ENCODE data around the gene SSR2. TPM values are rescaled to one million over a fixed set of nuclear protein-coding genes. Genes with fewer than 3 reads are reported as not detected.

Gene SSR2
- total RNA-seq, 1 donor from 2014 or later: 77.6 TPM

DNA sequence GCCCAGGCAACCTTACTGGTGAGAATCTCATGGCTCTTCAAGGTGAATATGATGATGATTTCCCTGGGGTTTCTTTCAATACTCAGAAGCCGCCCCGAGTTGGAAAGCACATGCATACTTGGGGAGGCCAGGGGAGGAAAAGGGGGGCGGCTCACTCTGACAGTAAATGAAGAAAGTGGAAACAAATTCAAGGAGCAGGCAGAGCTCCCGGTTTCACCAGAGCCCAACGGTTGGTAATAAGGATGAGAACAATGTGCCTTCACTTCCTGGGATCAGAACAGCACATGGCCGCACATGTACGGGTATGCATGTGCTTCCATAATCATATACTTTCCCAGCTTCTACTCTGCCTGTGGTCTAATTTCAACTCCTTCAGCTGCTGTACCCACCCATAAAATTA lies 38.6 kb downstream of the SSR2 start:
- no peaks in the 10 kb centered on the region for H3K27me3 ChIP-seq (ENCODE audit: low read depth)
- H3K36me3 ChIP-seq: no peaks in the 10 kb centered on the region
- H3K4me3 ChIP-seq: peak overlapping the region; percentile 77
- DNase-seq: no peak
- peak overlapping the region; percentile 99 for H3K27ac ChIP-seq (replicated peaks)
- peaks cover 78% of the 10 kb centered on the region for H3K4me1 ChIP-seq
- no peaks in the 10 kb centered on the region for H3K9me3 ChIP-seq (replicated peaks)
- intact Hi-C loops (cut with micrococcal nuclease): no loop called here
- TF ChIP-seq, protein P1, sequence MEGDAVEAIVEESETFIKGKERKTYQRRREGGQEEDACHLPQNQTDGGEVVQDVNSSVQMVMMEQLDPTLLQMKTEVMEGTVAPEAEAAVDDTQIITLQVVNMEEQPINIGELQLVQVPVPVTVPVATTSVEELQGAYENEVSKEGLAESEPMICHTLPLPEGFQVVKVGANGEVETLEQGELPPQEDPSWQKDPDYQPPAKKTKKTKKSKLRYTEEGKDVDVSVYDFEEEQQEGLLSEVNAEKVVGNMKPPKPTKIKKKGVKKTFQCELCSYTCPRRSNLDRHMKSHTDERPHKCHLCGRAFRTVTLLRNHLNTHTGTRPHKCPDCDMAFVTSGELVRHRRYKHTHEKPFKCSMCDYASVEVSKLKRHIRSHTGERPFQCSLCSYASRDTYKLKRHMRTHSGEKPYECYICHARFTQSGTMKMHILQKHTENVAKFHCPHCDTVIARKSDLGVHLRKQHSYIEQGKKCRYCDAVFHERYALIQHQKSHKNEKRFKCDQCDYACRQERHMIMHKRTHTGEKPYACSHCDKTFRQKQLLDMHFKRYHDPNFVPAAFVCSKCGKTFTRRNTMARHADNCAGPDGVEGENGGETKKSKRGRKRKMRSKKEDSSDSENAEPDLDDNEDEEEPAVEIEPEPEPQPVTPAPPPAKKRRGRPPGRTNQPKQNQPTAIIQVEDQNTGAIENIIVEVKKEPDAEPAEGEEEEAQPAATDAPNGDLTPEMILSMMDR (IDR thresholded peaks at IDR 0.05; ENCODE audit: borderline replicate concordance): no peak

DNA sequence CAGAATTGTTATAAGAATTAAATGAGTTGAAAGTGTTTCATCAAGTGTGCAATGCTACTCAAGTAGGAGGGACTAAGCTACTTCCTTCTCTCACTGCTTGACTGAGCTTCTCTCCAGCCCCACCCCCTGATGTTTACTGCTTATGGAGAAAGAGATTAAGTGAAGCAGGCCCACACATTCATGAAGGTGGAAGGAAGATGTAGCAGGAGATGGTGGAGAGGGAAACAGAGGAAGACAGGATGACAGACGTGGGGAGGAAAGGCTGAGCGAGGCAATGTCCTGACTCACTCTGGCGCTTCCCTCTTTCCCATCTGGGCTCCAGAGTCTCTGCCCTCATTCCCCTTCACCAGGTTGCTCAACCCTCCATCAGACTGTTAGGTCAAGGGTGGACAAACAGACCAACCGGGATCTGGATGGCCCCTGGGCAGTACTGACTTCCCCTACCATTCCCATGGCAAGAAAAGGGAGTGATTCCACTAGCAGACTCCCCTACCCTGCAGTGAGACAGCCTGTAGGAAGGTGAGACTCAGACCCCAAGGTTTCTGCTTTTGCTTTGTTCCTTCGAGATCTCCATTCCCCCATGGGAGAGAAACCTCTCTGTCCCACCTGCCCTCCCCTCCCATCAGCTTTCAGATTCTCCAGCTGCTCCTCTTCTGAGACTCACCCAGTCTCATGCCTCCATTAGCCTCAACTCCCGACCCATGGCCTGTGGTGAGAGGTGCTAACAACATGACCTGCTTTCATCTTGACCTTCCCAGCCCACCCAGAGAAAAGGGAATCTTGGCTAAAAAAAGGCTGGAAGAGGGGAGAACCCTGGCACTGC lies 39.3 kb downstream of the SSR2 start:
- TF ChIP-seq, protein P1 (IDR thresholded peaks at IDR 0.05; ENCODE audit: borderline replicate concordance): no peak
- Histone ChIP-seq H3K9me3 (replicated peaks) (no peaks in the 10 kb centered on the region), H3K27ac (replicated peaks) (peak overlapping the region; percentile 99), H3K4me1 (peaks cover 84% of the 10 kb centered on the region), H3K27me3 (ENCODE audit: low read depth) (no peaks in the 10 kb centered on the region), H3K36me3 (no peaks in the 10 kb centered on the region), H3K4me3 (peak overlapping the region; percentile 77)
- intact Hi-C loops (cut with micrococcal nuclease): no loop called here
- no peak for DNase-seq

DNA sequence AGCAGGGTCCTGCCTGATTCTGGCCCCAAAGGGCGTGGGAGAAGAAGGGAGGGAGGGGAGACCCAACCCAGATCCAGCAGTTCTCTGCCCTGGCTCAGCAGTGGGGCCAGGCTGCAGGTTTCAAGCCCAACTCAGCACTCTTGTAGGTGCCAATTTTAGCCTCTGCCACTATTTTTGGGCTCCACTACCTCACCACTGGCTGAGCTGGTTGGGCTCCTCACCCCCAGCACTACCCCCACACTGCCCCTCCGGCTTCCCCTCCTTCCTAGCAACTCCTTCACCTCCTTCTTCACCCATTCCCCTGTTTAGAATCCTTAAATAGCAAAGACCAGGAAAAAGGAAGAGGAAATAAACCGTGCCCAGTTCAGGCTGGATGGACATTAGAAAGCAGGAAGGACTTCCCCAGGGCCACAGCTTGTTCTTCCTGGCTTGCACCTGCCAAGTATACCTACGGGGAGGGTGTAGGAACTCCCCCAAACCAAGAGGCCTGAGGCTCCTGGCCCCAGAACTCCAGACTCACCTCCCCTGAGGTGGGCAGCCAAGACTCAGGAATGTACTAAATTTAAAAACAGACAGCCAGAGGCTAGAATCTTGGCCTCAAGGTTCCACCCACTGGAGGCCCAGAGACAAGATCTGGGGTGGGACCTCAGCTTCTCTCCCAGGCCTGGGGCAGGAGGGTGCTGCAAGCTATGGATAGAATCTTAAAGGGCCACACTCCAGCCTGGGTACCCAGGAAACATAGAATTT lies 41.0 kb downstream of the SSR2 start:
- intact Hi-C loops (cut with micrococcal nuclease): no loop called here
- H3K27ac ChIP-seq (replicated peaks): peak overlapping the region; percentile 99
- no peaks in the 10 kb centered on the region for H3K36me3 ChIP-seq
- DNase-seq: peak; percentile 60
- TF ChIP-seq, protein P1 (IDR thresholded peaks at IDR 0.05; ENCODE audit: borderline replicate concordance): no peak
- no peaks in the 10 kb centered on the region for H3K27me3 ChIP-seq (ENCODE audit: low read depth)
- peaks cover 99% of the 10 kb centered on the region for H3K4me1 ChIP-seq
- peak overlapping the region; percentile 77 for H3K4me3 ChIP-seq
- H3K9me3 ChIP-seq (replicated peaks): no peaks in the 10 kb centered on the region

DNA sequence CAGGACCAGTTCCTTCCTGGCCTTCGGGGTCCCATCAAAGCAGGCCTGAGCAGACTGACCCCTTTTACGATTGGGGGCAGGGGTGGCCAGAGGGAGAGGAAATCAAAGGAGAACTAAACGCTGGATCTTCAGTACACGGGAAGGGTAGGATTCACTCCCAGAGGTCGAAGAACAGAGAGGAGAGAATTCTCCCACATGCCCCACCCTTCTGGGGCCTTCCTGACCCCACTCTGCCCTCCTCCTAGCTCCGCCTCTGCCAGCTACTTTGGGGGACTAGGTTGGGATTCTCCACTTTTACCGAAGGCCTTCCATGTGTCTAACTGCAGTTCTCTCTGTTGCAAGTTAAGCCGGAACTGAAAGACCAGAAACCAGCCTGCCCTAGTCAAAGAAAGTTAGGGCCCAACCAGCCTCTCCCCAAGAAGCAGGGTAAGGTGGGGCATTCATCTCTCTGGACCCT lies 41.8 kb downstream of the SSR2 start:
- Histone ChIP-seq H3K27me3 (ENCODE audit: low read depth) (no peaks in the 10 kb centered on the region), H3K4me1 (peaks cover 99% of the 10 kb centered on the region), H3K4me3 (peak overlapping the region; percentile 77), H3K27ac (replicated peaks) (peak overlapping the region; percentile 99), H3K36me3 (peaks cover under 1% of the 10 kb centered on the region), H3K9me3 (replicated peaks) (no peaks in the 10 kb centered on the region)
- peak; percentile 46 for DNase-seq
- TF ChIP-seq, protein P1 (IDR thresholded peaks at IDR 0.05; ENCODE audit: borderline replicate concordance): no peak
- intact Hi-C loops (cut with micrococcal nuclease): no loop called here

DNA sequence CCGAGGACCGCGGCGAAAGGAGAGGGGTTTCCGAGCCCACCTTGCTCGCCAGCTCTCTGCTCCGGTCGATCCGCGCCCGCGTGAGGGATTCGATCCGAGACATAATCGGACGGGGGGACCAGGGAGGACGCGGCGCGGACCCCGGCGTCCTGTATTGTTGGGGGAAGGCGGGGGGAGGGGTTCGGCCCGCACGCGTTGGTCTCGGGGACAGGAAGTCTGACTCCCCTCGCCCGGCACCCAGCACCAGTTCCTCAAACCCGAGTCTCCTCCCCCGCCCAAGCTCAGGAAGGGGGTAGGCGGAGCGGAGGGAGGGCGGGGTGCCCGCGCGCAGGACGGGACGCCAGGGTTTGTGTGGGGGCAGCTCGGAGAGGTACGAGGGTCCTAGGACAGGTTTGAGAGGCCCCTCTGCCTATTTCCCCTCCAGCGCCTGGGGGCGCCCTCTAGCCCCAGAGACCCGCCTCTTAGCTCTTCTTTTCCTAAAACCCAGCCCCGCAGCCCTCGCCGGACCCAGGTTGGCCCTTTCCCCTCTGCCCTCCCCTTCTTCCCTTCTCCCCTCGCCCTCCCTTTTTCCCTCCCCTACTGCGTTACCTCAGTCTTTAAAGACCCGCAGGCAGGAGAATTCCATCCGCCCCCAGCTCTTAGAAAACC lies 42.3 kb downstream of the SSR2 start, which contains the start of gene ARHGEF2:
Gene ARHGEF2, minus strand, starts transcription at position 223 of the 648 bp plus-strand sequence. Its CDS starts 120 bp downstream, at position 103.
- TF ChIP-seq, protein P1 (IDR thresholded peaks at IDR 0.05; ENCODE audit: borderline replicate concordance): peak; percentile 40

More for the DNA sequence above, 42.3 kb downstream of the SSR2 start, which contains the start of gene ARHGEF2:
- intact Hi-C loops (cut with micrococcal nuclease): no loop called here
- Histone ChIP-seq H3K36me3 (peaks cover 6% of the 10 kb centered on the region), H3K27me3 (ENCODE audit: low read depth) (no peaks in the 10 kb centered on the region), H3K9me3 (replicated peaks) (no peaks in the 10 kb centered on the region), H3K4me3 (peak within 1 kb of the TSS; percentile 77), H3K27ac (replicated peaks) (peak within 1 kb of the TSS; percentile 99), H3K4me1 (peaks cover 99% of the 10 kb centered on the region)
- DNase-seq: peak; percentile 88

Data from left ventricle myocardium inferior (tissue), 1 donor.